ENCODE results near the gene COQ3. TPM values are rescaled to one million over a fixed set of nuclear protein-coding genes. Genes with fewer than 3 reads are reported as not detected.
A peak's percentile ranks its signal among the peaks of the same experiment; 100 is the strongest.

COQ3 gene
- total RNA-seq, 1 donor from 2014 or later: 13.4 TPM

- no peak overlapping the region for H3K4me3 Mint-ChIP-seq
- H3K27ac Mint-ChIP-seq: no peak overlapping the region
- H3K9me3 Mint-ChIP-seq: no peaks in the 10 kb centered on the region
- no peaks in the 10 kb centered on the region for H3K36me3 Mint-ChIP-seq (ENCODE audit: low read depth)
- H3K4me1 Mint-ChIP-seq: peaks cover 9% of the 10 kb centered on the region
- no peak for DNase-seq
- intact Hi-C loops (cut with micrococcal nuclease): loop anchor here (10.0 kb wide), 1 partner anchor 525 kb away; the partner anchor contains the start of gene POU3F2
- H3K27me3 Mint-ChIP-seq: peaks cover 25% of the 10 kb centered on the region
Observed at GRCh38 chr6:99359800-99360199, 34.2 kb downstream of the COQ3 start.

GRCh38 chr6:99356641-99357040, 37.4 kb downstream of the COQ3 start:
- DNase-seq: no peak
- Mint-ChIP-seq H3K9me3 (no peaks in the 10 kb centered on the region), H3K27me3 (peaks cover 39% of the 10 kb centered on the region), H3K4me3 (no peak overlapping the region), H3K27ac (no peak overlapping the region), H3K36me3 (ENCODE audit: low read depth) (no peaks in the 10 kb centered on the region), H3K4me1 (no peaks in the 10 kb centered on the region)
- intact Hi-C loops (cut with micrococcal nuclease): loop anchor here (10.0 kb wide), 1 partner anchor 522 kb away; the partner anchor contains the start of gene POU3F2

GRCh38 chr6:99354983-99355382, 39.0 kb downstream of the COQ3 start:
- no peaks in the 10 kb centered on the region for H3K9me3 Mint-ChIP-seq
- no peak for DNase-seq
- no peak overlapping the region for H3K4me3 Mint-ChIP-seq
- no peaks in the 10 kb centered on the region for H3K36me3 Mint-ChIP-seq (ENCODE audit: low read depth)
- no peak overlapping the region for H3K27ac Mint-ChIP-seq
- no peaks in the 10 kb centered on the region for H3K4me1 Mint-ChIP-seq
- intact Hi-C loops (cut with micrococcal nuclease): loop anchor here (10.0 kb wide), 1 partner anchor 520 kb away; the partner anchor contains the start of gene POU3F2
- H3K27me3 Mint-ChIP-seq: peaks cover 45% of the 10 kb centered on the region

GRCh38 chr6:99353126-99353525, 40.9 kb downstream of the COQ3 start:
- Mint-ChIP-seq H3K4me1 (no peaks in the 10 kb centered on the region), H3K27me3 (peaks cover 52% of the 10 kb centered on the region), H3K9me3 (no peaks in the 10 kb centered on the region), H3K27ac (no peak overlapping the region), H3K4me3 (no peak overlapping the region), H3K36me3 (ENCODE audit: low read depth) (no peaks in the 10 kb centered on the region)
- intact Hi-C loops (cut with micrococcal nuclease): loop anchor here (10.0 kb wide), 1 partner anchor 518 kb away; the partner anchor contains the start of gene POU3F2
- DNase-seq: no peak

- H3K4me3 Mint-ChIP-seq: no peak overlapping the region
- no peaks in the 10 kb centered on the region for H3K4me1 Mint-ChIP-seq
- no peak overlapping the region for H3K27ac Mint-ChIP-seq
- DNase-seq: no peak
- peaks cover 58% of the 10 kb centered on the region for H3K27me3 Mint-ChIP-seq
- H3K9me3 Mint-ChIP-seq: no peaks in the 10 kb centered on the region
- intact Hi-C loops (cut with micrococcal nuclease): loop anchor here (10.0 kb wide), 1 partner anchor 516 kb away; the partner anchor contains the start of gene POU3F2
- no peaks in the 10 kb centered on the region for H3K36me3 Mint-ChIP-seq (ENCODE audit: low read depth)
Observed at GRCh38 chr6:99350573-99350972, 43.4 kb downstream of the COQ3 start.

- no peak within 1 kb of the TSS for H3K27ac Mint-ChIP-seq
- no peaks in the 10 kb centered on the region for H3K36me3 Mint-ChIP-seq (ENCODE audit: low read depth)
- intact Hi-C loops (cut with micrococcal nuclease): loop anchor here (10.0 kb wide), 1 partner anchor 515 kb away; the partner anchor contains the start of gene POU3F2
Observed at GRCh38 chr6:99349171-99350141, 44.5 kb downstream of the COQ3 start, which contains the start of gene FAXC. Gene FAXC, minus strand, starts transcription at chr6:99349674. Its CDS starts 302 bp downstream, at chr6:99349372.

GRCh38 chr6:99348288-99349170, 45.5 kb downstream of the COQ3 start:
- no peaks in the 10 kb centered on the region for H3K36me3 Mint-ChIP-seq (ENCODE audit: low read depth)
- H3K27me3 Mint-ChIP-seq: peaks cover 63% of the 10 kb centered on the region
- peaks cover 2% of the 10 kb centered on the region for H3K4me1 Mint-ChIP-seq
- H3K27ac Mint-ChIP-seq: no peak overlapping the region
- H3K9me3 Mint-ChIP-seq: no peaks in the 10 kb centered on the region
- DNase-seq: no peak
- intact Hi-C loops (cut with micrococcal nuclease): no loop called here
- H3K4me3 Mint-ChIP-seq: peak overlapping the region; percentile 54

More at GRCh38 chr6:99349171-99350141, 44.5 kb downstream of the COQ3 start, which contains the start of gene FAXC:
- Mint-ChIP-seq H3K4me3 (peak within 1 kb of the TSS; percentile 54), H3K27me3 (peaks cover 59% of the 10 kb centered on the region), H3K4me1 (no peaks in the 10 kb centered on the region), H3K9me3 (no peaks in the 10 kb centered on the region)
- DNase-seq: peak; percentile 69

GRCh38 chr6:99347804-99348203, 46.2 kb downstream of the COQ3 start:
- intact Hi-C loops (cut with micrococcal nuclease): no loop called here
- H3K4me1 Mint-ChIP-seq: peaks cover 2% of the 10 kb centered on the region
- no peaks in the 10 kb centered on the region for H3K9me3 Mint-ChIP-seq
- H3K27ac Mint-ChIP-seq: no peak overlapping the region
- peaks cover 61% of the 10 kb centered on the region for H3K27me3 Mint-ChIP-seq
- no peaks in the 10 kb centered on the region for H3K36me3 Mint-ChIP-seq (ENCODE audit: low read depth)
- H3K4me3 Mint-ChIP-seq: no peak overlapping the region
- DNase-seq: no peak

- intact Hi-C loops (cut with micrococcal nuclease): no loop called here
- peaks cover 61% of the 10 kb centered on the region for H3K27me3 Mint-ChIP-seq
- no peak for DNase-seq
- H3K4me1 Mint-ChIP-seq: peaks cover 2% of the 10 kb centered on the region
- H3K27ac Mint-ChIP-seq: no peak overlapping the region
- no peak overlapping the region for H3K4me3 Mint-ChIP-seq
- no peaks in the 10 kb centered on the region for H3K36me3 Mint-ChIP-seq (ENCODE audit: low read depth)
- no peaks in the 10 kb centered on the region for H3K9me3 Mint-ChIP-seq
Observed at GRCh38 chr6:99346595-99346994, 47.4 kb downstream of the COQ3 start.

- peaks cover 49% of the 10 kb centered on the region for H3K27me3 Mint-ChIP-seq
- H3K4me1 Mint-ChIP-seq: peaks cover 2% of the 10 kb centered on the region
- no peak for DNase-seq
- H3K27ac Mint-ChIP-seq: no peak overlapping the region
- H3K4me3 Mint-ChIP-seq: no peak overlapping the region
- H3K9me3 Mint-ChIP-seq: no peaks in the 10 kb centered on the region
- intact Hi-C loops (cut with micrococcal nuclease): no loop called here
- no peaks in the 10 kb centered on the region for H3K36me3 Mint-ChIP-seq (ENCODE audit: low read depth)
Observed at GRCh38 chr6:99345164-99345563, 48.8 kb downstream of the COQ3 start.

GRCh38 chr6:99344289-99344688, 49.7 kb downstream of the COQ3 start:
- Mint-ChIP-seq H3K27ac (no peak overlapping the region), H3K4me3 (no peak overlapping the region), H3K4me1 (peaks cover 2% of the 10 kb centered on the region), H3K9me3 (no peaks in the 10 kb centered on the region), H3K27me3 (peaks cover 51% of the 10 kb centered on the region), H3K36me3 (ENCODE audit: low read depth) (no peaks in the 10 kb centered on the region)
- no peak for DNase-seq
- intact Hi-C loops (cut with micrococcal nuclease): no loop called here

- H3K27ac Mint-ChIP-seq: no peak overlapping the region
- H3K4me1 Mint-ChIP-seq: peaks cover 2% of the 10 kb centered on the region
- H3K4me3 Mint-ChIP-seq: no peak overlapping the region
- intact Hi-C loops (cut with micrococcal nuclease): no loop called here
- H3K9me3 Mint-ChIP-seq: no peaks in the 10 kb centered on the region
- no peak for DNase-seq
- no peaks in the 10 kb centered on the region for H3K36me3 Mint-ChIP-seq (ENCODE audit: low read depth)
- peaks cover 42% of the 10 kb centered on the region for H3K27me3 Mint-ChIP-seq
Observed at GRCh38 chr6:99341862-99342455, 52.0 kb downstream of the COQ3 start.

- DNase-seq: no peak
- H3K4me1 Mint-ChIP-seq: peaks cover 2% of the 10 kb centered on the region
- intact Hi-C loops (cut with micrococcal nuclease): loop anchor here (10.0 kb wide), 1 partner anchor 227 kb away; the partner anchor contains the start of gene CCNC
- H3K4me3 Mint-ChIP-seq: no peak overlapping the region
- H3K27ac Mint-ChIP-seq: no peak overlapping the region
- peaks cover 28% of the 10 kb centered on the region for H3K27me3 Mint-ChIP-seq
- H3K36me3 Mint-ChIP-seq (ENCODE audit: low read depth): no peaks in the 10 kb centered on the region
- H3K9me3 Mint-ChIP-seq: no peaks in the 10 kb centered on the region
Observed at GRCh38 chr6:99338188-99338587, 55.8 kb downstream of the COQ3 start.

All from activated CD4-positive, alpha-beta T cell treated with anti-CD3 and anti-CD28 coated beads, Interleukin-2, amount 10 ng/mL, durations not matched to agents 24 days and 14 days (primary cell).